ENCODE measurements around the gene CADM1.

The CADM1 gene

GRCh38 chr11:115153731-115154354 lies 350.4 kb downstream of the CADM1 start:
- DNase-seq (ENCODE audit: low read depth) = no peak
- no peak for TF ChIP-seq CTCF (IDR thresholded peaks at IDR 0.05; ENCODE audit: low read depth, low read length, missing control alignments)
- H3K4me3 ChIP-seq (ENCODE audit: low read depth, low read length) = no peak overlapping the region
- in situ Hi-C loops (cut with HindIII; ENCODE audit: low sequenced_read_pairs) = no loop called here

- DNase-seq (ENCODE audit: low read depth) = no peak
- no peak overlapping the region for H3K4me3 ChIP-seq (ENCODE audit: low read depth, low read length)
- no peak for TF ChIP-seq CTCF (IDR thresholded peaks at IDR 0.05; ENCODE audit: low read depth, low read length, missing control alignments)
- in situ Hi-C loops (cut with HindIII; ENCODE audit: low sequenced_read_pairs) = no loop called here
Observed at GRCh38 chr11:115153135-115153534, 351.1 kb downstream of the CADM1 start.

- TF ChIP-seq CTCF (IDR thresholded peaks at IDR 0.05; ENCODE audit: low read depth, low read length, missing control alignments) = no peak
- no peak for DNase-seq (ENCODE audit: low read depth)
- H3K4me3 ChIP-seq (ENCODE audit: low read depth, low read length) = no peak overlapping the region
- in situ Hi-C loops (cut with HindIII; ENCODE audit: low sequenced_read_pairs) = no loop called here
Observed at GRCh38 chr11:115151010-115151409, 353.2 kb downstream of the CADM1 start.

GRCh38 chr11:115148691-115149090 lies 355.5 kb downstream of the CADM1 start:
- no peak for DNase-seq (ENCODE audit: low read depth)
- in situ Hi-C loops (cut with HindIII; ENCODE audit: low sequenced_read_pairs) = no loop called here

GRCh38 chr11:115148101-115148500 lies 356.1 kb downstream of the CADM1 start:
- no peak for DNase-seq (ENCODE audit: low read depth)
- TF ChIP-seq CTCF (IDR thresholded peaks at IDR 0.05; ENCODE audit: low read depth, low read length, missing control alignments) = no peak
- H3K4me3 ChIP-seq (ENCODE audit: low read depth, low read length) = no peak overlapping the region
- in situ Hi-C loops (cut with HindIII; ENCODE audit: low sequenced_read_pairs) = no loop called here

More at GRCh38 chr11:115148691-115149090, 355.5 kb downstream of the CADM1 start:
- no peak overlapping the region for H3K4me3 ChIP-seq (ENCODE audit: low read depth, low read length)
- no peak for TF ChIP-seq CTCF (IDR thresholded peaks at IDR 0.05; ENCODE audit: low read depth, low read length, missing control alignments)

GRCh38 chr11:115147243-115147807 lies 356.9 kb downstream of the CADM1 start:
- no peak overlapping the region for H3K4me3 ChIP-seq (ENCODE audit: low read depth, low read length)
- no peak for DNase-seq (ENCODE audit: low read depth)
- TF ChIP-seq CTCF (IDR thresholded peaks at IDR 0.05; ENCODE audit: low read depth, low read length, missing control alignments) = no peak
- in situ Hi-C loops (cut with HindIII; ENCODE audit: low sequenced_read_pairs) = no loop called here

Data from astrocyte of the cerebellum (primary cell).